GM21528 (cell line): ENCODE results near the gene TTL.

ENCODE experiments used
- ATAC-seq: cut with Tn5 transposase; IDR thresholded peaks from one replicate; pipeline ENCODE4 v1.9.1; 2021; ENCODE audit warnings: mild to moderate bottlenecking, moderate library complexity; ENCODE audit not compliant: unreplicated experiment, low FRiP score

TTL gene

GRCh38 chr2:112577756-112578155 lies 95.8 kb downstream of the TTL start:
- ATAC-seq = no peak

- no peak for ATAC-seq
Measured at GRCh38 chr2:112579241-112579640, 97.3 kb downstream of the TTL start.

DNA sequence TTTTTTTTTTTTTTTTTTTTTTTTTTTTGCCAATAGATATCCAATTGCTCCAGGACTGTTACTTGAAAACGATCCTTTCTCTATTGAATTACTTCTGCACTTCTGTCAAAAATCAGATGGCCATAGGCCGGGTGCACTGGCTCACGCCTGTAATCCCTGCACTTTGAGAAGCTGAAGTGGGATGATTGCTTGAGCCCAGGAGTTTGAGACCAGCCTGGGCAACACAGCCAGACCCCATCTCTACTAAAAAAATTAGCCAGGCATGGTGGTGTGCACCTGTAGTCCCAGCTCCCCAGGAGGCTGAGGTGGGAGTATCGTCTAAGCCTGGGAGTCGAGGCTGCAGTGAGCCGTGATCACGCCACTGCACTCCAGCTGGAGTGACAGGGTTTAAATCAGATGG lies 98.1 kb downstream of the TTL start:
- no peak for ATAC-seq

- no peak for ATAC-seq
Measured at GRCh38 chr2:112582314-112582746, 100.4 kb downstream of the TTL start.

- no peak for ATAC-seq
Measured at GRCh38 chr2:112583497-112584133, 101.7 kb downstream of the TTL start.

- peak; percentile 86 for ATAC-seq
Measured at GRCh38 chr2:112584134-112584890, 102.4 kb downstream of the TTL start, which contains the start of gene CHCHD5. Gene CHCHD5 (plus strand): TSS chr2:112584609. CDS start chr2:112584648, 39 bp downstream.

DNA sequence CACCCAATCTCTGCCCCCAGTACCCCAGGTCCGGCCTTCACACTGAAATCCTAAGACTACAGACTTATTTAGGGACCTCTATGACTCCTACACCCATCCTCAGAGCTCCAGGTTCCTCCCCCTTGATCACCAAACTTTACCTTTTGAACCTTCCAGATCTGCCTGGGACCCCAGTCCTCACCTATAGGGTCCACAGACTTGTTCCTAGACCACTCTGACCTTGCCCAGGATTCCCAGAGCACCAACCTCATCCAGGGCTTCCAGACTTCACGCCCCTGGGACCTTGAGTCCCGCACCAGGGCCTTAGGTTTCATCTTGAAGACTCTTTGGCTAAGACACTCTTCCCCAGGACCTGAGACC lies 102.9 kb downstream of the TTL start:
- ATAC-seq = no peak

DNA sequence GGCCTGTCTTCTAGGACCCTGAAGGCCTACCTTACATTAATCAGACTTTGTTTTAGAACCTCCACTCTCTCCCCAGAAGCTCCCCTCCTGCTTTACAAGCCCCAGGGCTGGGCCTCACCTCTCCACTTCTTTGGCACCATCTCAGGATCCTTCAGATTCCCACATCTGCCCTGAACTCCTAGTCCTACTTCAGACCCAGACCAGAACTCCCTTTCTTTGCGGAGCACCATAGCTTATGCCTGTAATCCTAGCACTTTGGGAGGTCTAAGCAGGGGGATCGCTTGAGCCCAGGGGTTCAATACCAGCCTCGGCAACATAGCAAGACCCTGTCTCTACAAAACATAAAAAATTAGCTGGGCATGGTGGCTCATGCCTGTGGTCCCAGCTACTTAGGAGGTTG lies 103.4 kb downstream of the TTL start:
- no peak for ATAC-seq

GRCh38 chr2:112585873-112586464 lies 104.0 kb downstream of the TTL start:
- ATAC-seq = no peak

DNA sequence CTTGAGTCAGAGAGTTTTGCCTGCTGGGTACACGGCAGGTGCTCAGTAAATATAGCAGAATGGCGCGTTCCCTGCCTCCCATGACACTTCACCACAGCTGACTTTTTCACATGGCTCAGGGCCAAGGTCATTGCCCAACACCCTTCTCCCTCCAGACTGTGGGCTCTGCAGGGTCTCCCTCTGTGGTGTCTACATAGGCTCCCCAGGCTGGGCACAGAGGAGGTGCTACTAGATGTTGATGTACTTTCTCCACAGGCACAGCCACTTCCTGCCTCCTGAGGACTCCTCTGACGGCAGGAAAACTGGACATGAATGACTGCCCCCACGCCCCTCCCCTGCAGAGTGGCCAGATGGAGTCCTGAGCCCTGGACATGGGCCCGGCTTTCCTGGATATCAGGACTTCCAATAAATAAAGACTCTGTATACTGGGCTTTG lies 106.7 kb downstream of the TTL start:
- no peak for ATAC-seq
